Measurements from ENCODE around the gene PTPRN2.
"Not testable (repeated sequence)": the region's sequence is repeated elsewhere in the genome, so short reads cannot be mapped to it uniquely, and the experiment has no call there.

Gene PTPRN2

GRCh38 chr7:158468700-158469296, 118.8 kb downstream of the PTPRN2 start:
- no peaks in the 10 kb centered on the region for H3K36me3 Mint-ChIP-seq (ENCODE audit: insufficient read depth)
- no peak overlapping the region for H3K27ac Mint-ChIP-seq
- H3K27me3 Mint-ChIP-seq = peaks cover 26 to 31% of the 10 kb centered on the region in 2 donors
- no peak overlapping the region for H3K4me3 Mint-ChIP-seq
- H3K9me3 Mint-ChIP-seq = peaks cover 7 to 11% of the 10 kb centered on the region in 2 donors
- peaks cover 0 to 5% of the 10 kb centered on the region in 2 donors for H3K4me1 Mint-ChIP-seq (ENCODE audit: low read depth in 2 of 2)
- ATAC-seq (replicated peaks) (no peak), DNase-seq (no peak)

DNA sequence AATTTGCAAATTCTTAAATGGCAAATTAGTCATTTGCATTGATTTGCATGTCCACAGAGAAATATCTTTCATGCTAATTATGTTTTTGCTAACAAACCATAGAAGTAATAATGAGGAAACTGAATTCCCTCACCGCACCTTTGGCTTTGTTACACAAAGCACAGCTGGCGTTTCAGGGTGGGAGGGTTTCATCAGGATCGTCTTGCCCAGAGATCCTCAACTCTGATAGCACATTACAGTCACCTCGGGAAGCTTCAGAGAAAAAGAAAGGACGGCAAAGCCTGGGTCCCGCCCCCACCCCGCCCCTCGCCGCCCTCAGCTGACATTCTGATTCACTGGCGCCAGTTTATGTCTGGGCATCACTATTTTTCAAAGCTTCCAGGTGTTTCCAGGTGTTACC, 119.4 kb downstream of the PTPRN2 start:
- Mint-ChIP-seq H3K4me3 (no peak overlapping the region), H3K36me3 (ENCODE audit: insufficient read depth) (no peaks in the 10 kb centered on the region), H3K27me3 (peaks cover 20 to 27% of the 10 kb centered on the region in 2 donors)

GRCh38 chr7:158467562-158467961, 120.1 kb downstream of the PTPRN2 start:
- no peak for DNase-seq
- no peaks in the 10 kb centered on the region for H3K36me3 Mint-ChIP-seq (ENCODE audit: insufficient read depth)

More for the DNA sequence above, 119.4 kb downstream of the PTPRN2 start:
- Mint-ChIP-seq H3K4me1 (ENCODE audit: low read depth in 2 of 2) (peaks cover 0 to 2% of the 10 kb centered on the region in 2 donors), H3K27ac (no peak overlapping the region), H3K9me3 (peaks cover 10 to 17% of the 10 kb centered on the region in 2 donors)
- ATAC-seq (replicated peaks) = no peak
- no peak for DNase-seq

GRCh38 chr7:158463317-158463716, 124.3 kb downstream of the PTPRN2 start:
- Mint-ChIP-seq H3K27ac (no peak overlapping the region), H3K4me3 (no peak overlapping the region), H3K36me3 (ENCODE audit: insufficient read depth) (no peaks in the 10 kb centered on the region), H3K9me3 (peaks cover 10 to 19% of the 10 kb centered on the region in 2 donors), H3K4me1 (ENCODE audit: low read depth in 2 of 2) (no peaks in the 10 kb centered on the region), H3K27me3 (peaks cover 0 to 6% of the 10 kb centered on the region in 2 donors)
- DNase-seq (no peak), ATAC-seq (replicated peaks) (no peak)

More at GRCh38 chr7:158467562-158467961, 120.1 kb downstream of the PTPRN2 start:
- Mint-ChIP-seq H3K4me1 (ENCODE audit: low read depth in 2 of 2) (no peaks in the 10 kb centered on the region), H3K27ac (no peak overlapping the region), H3K4me3 (no peak overlapping the region), H3K27me3 (peaks cover 20 to 22% of the 10 kb centered on the region in 2 donors), H3K9me3 (peaks cover 10 to 19% of the 10 kb centered on the region in 2 donors)
- no peak for ATAC-seq (replicated peaks)

GRCh38 chr7:158461824-158462223, 125.8 kb downstream of the PTPRN2 start:
- Mint-ChIP-seq H3K27ac (no peak overlapping the region), H3K9me3 (peaks cover 10 to 19% of the 10 kb centered on the region in 2 donors), H3K4me3 (no peak overlapping the region), H3K27me3 (no peaks in the 10 kb centered on the region), H3K36me3 (ENCODE audit: insufficient read depth) (no peaks in the 10 kb centered on the region), H3K4me1 (ENCODE audit: low read depth in 2 of 2) (no peaks in the 10 kb centered on the region)
- ATAC-seq (replicated peaks) (no peak), DNase-seq (no peak)

- Mint-ChIP-seq H3K4me1 (ENCODE audit: low read depth in 2 of 2) (no peaks in the 10 kb centered on the region), H3K27me3 (no peaks in the 10 kb centered on the region), H3K27ac (no peak overlapping the region), H3K4me3 (no peak overlapping the region), H3K36me3 (ENCODE audit: insufficient read depth) (no peaks in the 10 kb centered on the region), H3K9me3 (peaks cover 10 to 19% of the 10 kb centered on the region in 2 donors)
- no peak for ATAC-seq (replicated peaks)
- no peak for DNase-seq
Measured at GRCh38 chr7:158460665-158461064, 127.0 kb downstream of the PTPRN2 start.

GRCh38 chr7:158458716-158459282, 128.8 kb downstream of the PTPRN2 start:
- Mint-ChIP-seq H3K9me3 (peaks cover 6 to 8% of the 10 kb centered on the region in 2 donors), H3K27ac (no peak overlapping the region), H3K27me3 (no peaks in the 10 kb centered on the region), H3K4me1 (ENCODE audit: low read depth in 2 of 2) (no peaks in the 10 kb centered on the region), H3K36me3 (ENCODE audit: insufficient read depth) (no peaks in the 10 kb centered on the region), H3K4me3 (no peak overlapping the region)
- ATAC-seq (replicated peaks) (no peak), DNase-seq (no peak)

DNA sequence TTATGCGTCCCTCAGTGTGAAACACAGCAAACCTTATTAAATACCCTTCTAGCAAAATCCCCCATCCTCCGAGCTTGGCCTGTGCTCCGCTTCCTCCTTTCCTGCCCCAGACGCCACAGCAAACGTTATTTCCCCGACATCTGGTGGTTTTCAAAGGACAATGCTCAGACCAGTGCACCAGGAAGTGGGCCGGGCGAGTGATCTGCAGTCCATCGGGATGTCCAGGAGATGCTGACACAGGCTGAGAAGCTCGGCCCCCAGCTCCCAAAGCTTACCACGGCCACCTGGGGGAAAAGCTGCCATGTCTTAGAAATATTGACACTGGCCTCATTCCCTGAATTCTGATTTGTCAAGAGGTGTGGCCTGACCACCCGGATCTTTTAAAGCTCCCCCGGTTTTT, 129.5 kb downstream of the PTPRN2 start:
- Mint-ChIP-seq H3K27ac (no peak overlapping the region), H3K36me3 (ENCODE audit: insufficient read depth) (no peaks in the 10 kb centered on the region), H3K4me1 (ENCODE audit: low read depth in 2 of 2) (no peaks in the 10 kb centered on the region), H3K27me3 (no peaks in the 10 kb centered on the region), H3K9me3 (peaks cover 2 to 3% of the 10 kb centered on the region in 2 donors), H3K4me3 (no peak overlapping the region)
- DNase-seq (no peak), ATAC-seq (replicated peaks) (no peak)

GRCh38 chr7:158457586-158457985, 130.0 kb downstream of the PTPRN2 start:
- H3K9me3 Mint-ChIP-seq; H3K4me3 Mint-ChIP-seq; H3K27me3 Mint-ChIP-seq; ATAC-seq (replicated peaks); DNase-seq; H3K36me3 Mint-ChIP-seq (ENCODE audit: insufficient read depth); H3K27ac Mint-ChIP-seq; H3K4me1 Mint-ChIP-seq (ENCODE audit: low read depth in 2 of 2): not testable (repeated sequence)

- ATAC-seq (replicated peaks) (no peak), DNase-seq (no peak)
- H3K27me3 Mint-ChIP-seq = peaks cover 0 to 14% of the 10 kb centered on the region in 2 donors
- peaks cover 0 to 3% of the 10 kb centered on the region in 2 donors for H3K9me3 Mint-ChIP-seq
- H3K27ac Mint-ChIP-seq = no peak overlapping the region
- no peaks in the 10 kb centered on the region for H3K36me3 Mint-ChIP-seq (ENCODE audit: insufficient read depth)
- no peaks in the 10 kb centered on the region for H3K4me1 Mint-ChIP-seq (ENCODE audit: low read depth in 2 of 2)
- H3K4me3 Mint-ChIP-seq = no peak overlapping the region
Measured at GRCh38 chr7:158454631-158455030, 133.0 kb downstream of the PTPRN2 start.

GRCh38 chr7:158453663-158454062, 134.0 kb downstream of the PTPRN2 start:
- Mint-ChIP-seq H3K9me3 (peaks cover 0 to 3% of the 10 kb centered on the region in 2 donors), H3K27ac (no peak overlapping the region), H3K4me1 (ENCODE audit: low read depth in 2 of 2) (no peaks in the 10 kb centered on the region), H3K4me3 (no peak overlapping the region), H3K36me3 (ENCODE audit: insufficient read depth) (no peaks in the 10 kb centered on the region), H3K27me3 (peaks cover 6 to 24% of the 10 kb centered on the region in 2 donors)
- no peak for DNase-seq
- no peak for ATAC-seq (replicated peaks)

DNA sequence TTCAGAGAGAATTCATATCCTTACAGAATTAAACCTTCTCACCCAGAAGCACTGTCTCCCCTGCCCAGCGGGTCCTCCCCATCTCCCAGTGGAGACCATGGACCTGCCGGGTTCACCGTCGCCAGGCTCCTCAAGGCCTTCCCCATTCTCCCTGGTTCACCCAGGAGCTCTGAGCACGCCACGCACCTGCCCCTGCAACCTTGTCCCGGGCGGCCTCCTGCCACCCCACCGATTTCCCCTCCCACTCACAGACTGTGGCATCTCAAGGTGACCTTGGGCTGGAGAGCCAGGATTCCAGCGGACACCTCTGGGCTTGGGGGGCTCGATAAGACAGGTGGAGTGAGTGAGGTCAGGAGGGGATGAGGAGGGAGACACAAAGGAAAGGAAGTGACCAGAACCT, 135.3 kb downstream of the PTPRN2 start:
- ATAC-seq (replicated peaks) (no peak), DNase-seq (no peak)
- Mint-ChIP-seq H3K27ac (no peak overlapping the region), H3K36me3 (ENCODE audit: insufficient read depth) (no peaks in the 10 kb centered on the region), H3K9me3 (peaks cover 0 to 3% of the 10 kb centered on the region in 2 donors), H3K4me1 (ENCODE audit: low read depth in 2 of 2) (no peaks in the 10 kb centered on the region), H3K4me3 (no peak overlapping the region), H3K27me3 (peaks cover 6 to 25% of the 10 kb centered on the region in 2 donors)

- DNase-seq (no peak), ATAC-seq (replicated peaks) (no peak)
- Mint-ChIP-seq H3K27me3 (peaks cover 6 to 30% of the 10 kb centered on the region in 2 donors), H3K36me3 (ENCODE audit: insufficient read depth) (no peaks in the 10 kb centered on the region), H3K9me3 (peaks cover 0 to 3% of the 10 kb centered on the region in 2 donors), H3K27ac (no peak overlapping the region), H3K4me3 (no peak overlapping the region), H3K4me1 (ENCODE audit: low read depth in 2 of 2) (no peaks in the 10 kb centered on the region)
Measured at GRCh38 chr7:158450476-158451124, 137.0 kb downstream of the PTPRN2 start.

DNA sequence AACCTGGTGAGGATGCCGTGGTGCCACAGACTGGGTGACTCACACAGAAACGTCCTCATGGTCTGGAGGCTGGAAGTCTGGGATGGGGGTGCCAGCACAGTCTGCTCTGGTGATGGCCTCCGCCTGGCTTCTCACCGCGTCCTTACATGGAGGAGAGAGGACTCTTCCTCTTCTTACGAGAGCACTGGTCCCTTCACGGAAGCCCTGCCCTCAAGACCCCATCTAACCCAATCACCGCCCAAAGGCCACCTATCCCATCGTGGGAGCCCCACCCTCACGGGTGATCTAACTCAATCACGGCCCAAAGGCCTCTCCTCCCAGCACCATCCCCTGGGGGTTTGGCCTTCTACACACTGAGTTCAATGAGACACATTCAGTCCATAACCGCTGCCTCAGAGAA, 137.7 kb downstream of the PTPRN2 start:
- no peaks in the 10 kb centered on the region for H3K4me1 Mint-ChIP-seq (ENCODE audit: low read depth in 2 of 2)
- ATAC-seq (replicated peaks) (no peak), DNase-seq (no peak)
- no peaks in the 10 kb centered on the region for H3K36me3 Mint-ChIP-seq (ENCODE audit: insufficient read depth)
- peaks cover 0 to 3% of the 10 kb centered on the region in 2 donors for H3K9me3 Mint-ChIP-seq
- no peak overlapping the region for H3K4me3 Mint-ChIP-seq
- peaks cover 6 to 37% of the 10 kb centered on the region in 2 donors for H3K27me3 Mint-ChIP-seq
- no peak overlapping the region for H3K27ac Mint-ChIP-seq

Measured in effector memory CD8-positive, alpha-beta T cell (primary cell).